Left ventricle myocardium superior (tissue), 1 donor: ENCODE data around the gene CORIN. TPM values are rescaled to one million over a fixed set of nuclear protein-coding genes. Genes with fewer than 3 reads are reported as not detected.

Experiments used
- ATAC-seq: fragments of 200-7000 bp; cut with Tn5 transposase; one replicate; pipeline ENCODE4 v1.9.1; 2020; ENCODE audit warnings: mild to moderate bottlenecking, moderate library complexity
- DNase-seq: peaks from one replicate; pipeline ENCODE4 v3.0.0-alpha.2; 2020
- intact Hi-C: fragments of 100-400 bp; cut with micrococcal nuclease; formaldehyde crosslinking; loops from one replicate; pipeline ENCODE4 v1.11.0; 2022
- long read RNA-seq: library from polyadenylated mRNA; unstranded; transcript quantifications from one replicate; pipeline ENCODE4 v2.0.0, GENCODE V29; 2021
- total RNA-seq: library from RNA; stranded (reverse); fragmentation: NEBNext Ultra II Directional; extraction: Animal tissue kit (Norgen Biotek cat#: 25700); gene quantifications from one replicate; pipeline ENCODE4 v1.2.1, GENCODE V29; 2021
- donor health status: DM: no; HTN: yes; CAD: no; lungs with severe emphysema.

The CORIN gene
- total RNA-seq, result 96.8 TPM
- long read RNA-seq, full-length matches to known transcripts, result 25 of 113 reads
- long read RNA-seq, partial matches to known transcripts, result 63 of 113 reads
- long read RNA-seq, other reads (novel, unspliced or antisense), result 25 of 113 reads

DNA sequence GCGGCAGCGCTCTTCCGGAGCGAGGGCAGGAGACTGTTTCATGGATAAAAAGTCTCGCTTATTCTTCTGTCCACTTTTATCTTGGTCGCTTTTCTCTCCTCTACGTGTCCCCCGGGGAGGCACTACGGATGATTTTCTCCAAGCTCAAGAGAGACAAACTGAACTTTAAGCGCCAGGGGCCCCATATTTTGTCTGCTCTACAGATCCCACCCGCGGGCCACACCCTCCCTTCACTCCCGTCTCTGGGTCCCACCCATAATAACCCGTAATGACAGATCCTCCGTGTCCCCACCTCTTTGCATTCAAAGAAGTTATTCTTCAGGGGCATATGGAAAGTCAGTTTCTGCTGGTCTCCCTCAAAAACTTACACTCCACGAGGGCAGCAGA is at the start of gene CORIN:
TSS of gene CORIN (minus strand) at position 160 of the 387 bp plus-strand sequence. CDS start at position 42, 118 bp downstream.
- intact Hi-C loops, result loop anchor here (2.0 kb wide), 1 partner anchor 133 kb away; no protein-coding TSS in a partner anchor
- ATAC-seq (peak; percentile 32), DNase-seq (peak; percentile 49)

- ATAC-seq (no peak), DNase-seq (no peak)
- intact Hi-C loops, result no loop called here
Observed at GRCh38 chr4:47882228-47882627, 44.4 kb upstream of the CORIN start.

DNA sequence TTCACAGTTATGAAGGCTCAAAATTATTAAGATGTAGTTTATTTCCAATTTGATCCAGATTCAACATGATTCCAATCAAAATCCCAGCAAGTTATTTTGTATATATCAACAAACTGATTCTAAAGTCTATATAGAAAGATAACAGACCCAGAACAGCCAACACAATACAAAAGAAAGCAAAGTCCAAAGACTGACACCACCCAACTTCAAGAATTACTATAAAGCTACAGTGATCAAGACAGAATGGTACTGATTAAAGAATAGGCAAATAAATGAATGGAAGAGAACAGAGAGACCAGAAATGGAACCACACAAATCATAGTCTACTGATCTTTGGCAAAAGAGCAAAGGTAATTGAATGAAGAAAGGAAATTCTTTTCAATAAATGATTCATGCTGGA is 41.6 kb upstream of the CORIN start:
- ATAC-seq, result no peak
- DNase-seq, result no peak
- intact Hi-C loops, result no loop called here

GRCh38 chr4:47876784-47877546 is 39.1 kb upstream of the CORIN start:
- ATAC-seq (no peak), DNase-seq (no peak)
- intact Hi-C loops, result no loop called here

- ATAC-seq, result no peak
- no peak for DNase-seq
- intact Hi-C loops, result no loop called here
Observed at GRCh38 chr4:47876310-47876709, 38.4 kb upstream of the CORIN start.

GRCh38 chr4:47873877-47874541 is 36.1 kb upstream of the CORIN start:
- intact Hi-C loops, result no loop called here
- no peak for DNase-seq
- ATAC-seq, result no peak

DNA sequence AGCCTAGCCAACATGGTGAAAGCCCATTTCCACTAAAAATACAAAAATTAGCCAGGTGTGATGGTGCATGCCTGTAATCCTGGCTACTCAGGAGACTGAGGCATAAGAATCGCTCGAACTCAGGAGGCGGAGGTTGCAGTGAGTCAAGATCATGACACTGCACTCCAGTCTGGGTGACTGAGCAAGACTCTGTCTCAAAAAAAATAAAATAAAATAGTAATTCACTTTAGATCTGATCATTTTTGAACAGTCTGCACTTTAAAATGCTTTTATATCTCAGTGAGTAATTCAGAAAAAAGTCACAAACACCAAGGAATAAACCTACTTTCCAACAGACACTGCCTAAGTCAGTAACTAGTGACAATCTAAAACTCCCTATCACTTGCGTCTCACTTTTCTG is 25.6 kb upstream of the CORIN start:
- intact Hi-C loops, result no loop called here
- ATAC-seq, result no peak
- DNase-seq, result no peak

GRCh38 chr4:47862297-47862696 is 24.4 kb upstream of the CORIN start:
- intact Hi-C loops, result no loop called here
- ATAC-seq, result no peak

GRCh38 chr4:47860305-47860704 is 22.4 kb upstream of the CORIN start:
- ATAC-seq, result no peak

More at GRCh38 chr4:47862297-47862696, 24.4 kb upstream of the CORIN start:
- no peak for DNase-seq

GRCh38 chr4:47858006-47858405 is 20.1 kb upstream of the CORIN start:
- intact Hi-C loops, result no loop called here
- ATAC-seq, result no peak
- DNase-seq, result no peak

More at GRCh38 chr4:47860305-47860704, 22.4 kb upstream of the CORIN start:
- DNase-seq, result no peak
- intact Hi-C loops, result no loop called here

- DNase-seq (no peak), ATAC-seq (no peak)
- intact Hi-C loops, result no loop called here
Observed at GRCh38 chr4:47856713-47857112, 18.8 kb upstream of the CORIN start.

DNA sequence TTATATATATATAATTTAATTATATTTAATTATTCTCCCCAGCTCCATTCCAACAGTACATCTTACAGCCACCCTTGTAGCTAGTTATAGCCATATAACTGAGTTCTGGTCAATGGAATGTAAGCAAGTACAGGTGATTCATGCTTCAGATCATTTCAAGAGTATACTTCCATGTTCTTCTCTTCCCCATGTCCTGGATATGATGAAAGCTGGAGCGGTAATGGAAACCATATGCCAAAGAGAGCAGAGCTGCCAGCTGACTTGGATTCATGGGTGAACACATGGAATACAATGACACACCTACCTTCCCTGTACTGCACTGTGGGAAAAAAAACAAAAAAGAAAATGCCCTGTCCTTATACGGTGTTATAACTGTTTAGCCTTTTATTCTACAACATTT is 17.5 kb upstream of the CORIN start:
- intact Hi-C loops, result no loop called here
- no peak for ATAC-seq
- no peak for DNase-seq

- ATAC-seq, result peak; percentile 51
- intact Hi-C loops, result no loop called here
- DNase-seq, result no peak
Observed at GRCh38 chr4:47852136-47852535, 14.3 kb upstream of the CORIN start.

- no peak for ATAC-seq
- DNase-seq, result no peak
- intact Hi-C loops, result no loop called here
Observed at GRCh38 chr4:47849466-47849865, 11.6 kb upstream of the CORIN start.

GRCh38 chr4:47848041-47848440 is 10.2 kb upstream of the CORIN start:
- no peak for ATAC-seq
- intact Hi-C loops, result no loop called here
- no peak for DNase-seq

DNA sequence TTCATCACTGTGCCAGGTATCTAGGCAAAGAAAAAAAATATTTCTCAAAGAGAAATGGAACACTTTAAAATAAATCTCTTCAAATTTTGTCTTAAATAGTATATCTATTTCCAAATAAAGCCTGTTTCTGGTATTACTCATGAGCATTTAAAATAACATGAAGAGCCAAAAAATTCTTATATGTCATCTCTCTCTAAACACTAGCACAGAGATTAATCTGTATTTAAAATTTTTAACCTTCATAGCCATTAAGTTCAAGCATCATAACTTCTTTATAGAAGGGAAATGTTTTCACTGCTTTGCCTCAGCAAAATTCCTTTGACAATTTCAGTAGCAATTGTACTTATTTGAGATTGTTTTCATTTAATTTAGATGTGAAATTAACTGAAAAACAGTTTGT is 5.1 kb upstream of the CORIN start:
- intact Hi-C loops, result no loop called here
- DNase-seq, result no peak
- ATAC-seq, result no peak

DNA sequence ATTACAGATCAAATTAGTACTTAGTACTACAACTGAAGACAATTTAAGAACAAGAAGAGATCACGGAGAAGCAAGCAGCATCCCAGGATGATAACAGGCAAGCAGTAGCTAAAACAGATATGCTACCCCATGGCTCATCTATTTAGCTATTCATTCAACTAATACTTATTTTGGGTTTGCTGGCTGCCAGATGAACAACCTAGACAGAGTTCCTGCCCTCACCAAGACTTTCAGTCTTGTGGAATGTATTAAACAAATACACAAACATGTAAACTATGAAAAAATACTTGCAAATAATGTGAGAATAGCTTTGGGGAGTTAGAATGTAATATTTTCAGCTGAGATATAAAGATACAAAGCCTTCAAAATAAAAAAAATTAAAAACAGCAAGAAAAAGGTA is 2.4 kb upstream of the CORIN start:
- intact Hi-C loops, result no loop called here
- ATAC-seq (no peak), DNase-seq (no peak)

- intact Hi-C loops, result no loop called here
- no peak for DNase-seq
- ATAC-seq, result no peak
Observed at GRCh38 chr4:47839259-47839658, 1.4 kb upstream of the CORIN start.

- intact Hi-C loops, result no loop called here
- no peak for ATAC-seq
- no peak for DNase-seq
Observed at GRCh38 chr4:47838445-47838844, 578 bp upstream of the CORIN start.

DNA sequence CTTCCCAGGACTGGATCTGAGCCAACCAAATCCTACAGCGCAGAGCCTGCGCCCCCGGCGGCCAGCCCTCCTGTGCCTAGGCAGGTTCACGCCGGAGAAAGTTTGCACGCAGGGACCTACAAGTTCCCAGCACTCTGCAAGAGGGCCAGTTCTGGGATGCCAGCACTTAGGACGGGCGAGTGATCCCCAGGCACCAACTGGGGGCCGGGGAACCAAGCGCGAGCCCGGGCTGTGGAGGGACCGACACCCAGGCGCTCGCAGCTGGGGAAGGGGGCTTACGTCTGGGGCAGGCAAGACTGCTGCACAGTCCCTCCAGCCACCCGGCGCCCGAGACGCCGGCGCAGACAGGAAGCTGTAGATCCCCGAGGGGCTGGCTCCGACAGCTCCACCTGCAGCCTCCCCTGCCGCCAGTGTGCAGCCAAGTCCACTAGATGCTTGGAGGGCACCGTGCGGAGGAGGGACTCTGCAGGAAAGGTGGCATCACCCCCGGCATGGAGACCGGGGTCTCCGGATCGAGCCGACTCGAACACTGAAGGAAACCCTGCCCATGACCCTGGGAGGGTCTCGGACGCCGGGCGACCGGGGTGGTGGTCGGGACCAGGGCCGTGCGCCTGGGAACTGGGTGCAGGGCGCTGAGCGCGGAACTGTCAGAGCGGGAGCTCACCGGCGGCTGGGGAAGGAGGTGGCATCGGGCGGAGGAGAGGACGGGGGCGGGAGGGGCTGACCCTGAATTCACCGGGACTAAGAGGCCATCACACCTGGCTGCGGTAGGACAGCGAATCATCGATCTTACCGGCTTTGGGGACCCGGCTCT is 566 bp downstream of the CORIN start:
- ATAC-seq, result peak; percentile 77
- DNase-seq, result peak; percentile 73
- intact Hi-C loops, result loop anchor here (2.0 kb wide), 1 partner anchor 132 kb away; no protein-coding TSS in a partner anchor
